Measurements from ENCODE around the gene CSNK1G1. TPM values are rescaled to one million over a fixed set of nuclear protein-coding genes. Genes with fewer than 3 reads are reported as not detected.

CSNK1G1 gene
- total RNA-seq (2012; rRNA removed) (26.7 and 29.4 TPM in 2 replicates), polyA plus RNA-seq (2012; rRNA removed) (6.7 and 7.4 TPM in 2 replicates), Bru-seq, nascent RNA (percentile 88 among the genes with signal in this experiment), BruChase-seq, experiment 1, labeled RNA remaining after a 6-hour chase (percentile 89 among the genes with signal in this experiment), BruChase-seq, experiment 2, labeled RNA remaining after a 2-hour chase (percentile 91 among the genes with signal in this experiment)
- polyA plus RNA-seq (2012; cell fraction: cytosol; rRNA removed): 2.2 and 2.4 TPM in 2 replicates
- 2.9 and 14.9 TPM in 2 replicates for polyA plus RNA-seq (2012; cell fraction: nucleus; rRNA removed; ENCODE audit: low replicate concordance)
- long read RNA-seq, full-length matches to known transcripts: 10 of 26 reads
- long read RNA-seq, partial matches to known transcripts: 2 of 26 reads
- long read RNA-seq, other reads (novel, unspliced or antisense): 14 of 26 reads

DNA sequence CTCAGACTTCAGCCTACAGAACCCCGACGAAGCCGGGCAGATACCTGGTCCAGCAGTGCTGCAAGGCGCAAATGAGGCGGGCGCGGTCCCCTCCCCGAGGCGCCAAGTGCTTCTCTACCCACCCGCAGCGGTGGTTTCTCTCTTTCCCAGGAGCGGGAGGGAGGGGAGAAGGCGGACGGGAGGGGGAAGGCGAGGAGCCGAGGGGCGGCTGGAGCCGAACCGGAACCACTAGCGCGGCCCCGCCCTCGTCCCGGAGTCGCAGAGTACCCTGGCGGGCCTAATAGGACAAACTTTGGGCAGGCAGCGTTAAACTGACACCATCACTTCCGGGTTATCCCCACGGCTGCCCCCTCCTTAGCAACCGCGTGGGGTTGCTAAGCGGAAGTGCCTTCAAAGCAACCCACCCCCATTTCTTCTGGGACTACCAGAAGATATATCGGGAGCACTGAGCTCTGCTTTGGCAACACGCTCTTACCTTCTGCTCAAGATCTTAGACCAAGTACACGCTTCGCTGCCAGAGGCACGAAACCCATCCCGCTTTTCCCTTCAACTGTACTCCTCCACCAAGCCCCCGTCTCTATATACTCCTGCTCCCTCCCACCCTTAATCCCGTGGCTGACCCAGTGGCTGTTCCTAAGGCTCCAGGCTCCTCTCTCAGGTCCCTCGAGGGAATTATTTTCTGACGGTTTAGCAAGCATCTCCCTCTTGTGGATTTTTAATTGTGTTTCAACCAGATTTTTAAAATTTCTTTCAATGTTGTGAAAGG is at the start of gene CSNK1G1:
Gene CSNK1G1, minus strand, starts transcription at position 230 of the 766 bp plus-strand sequence. CDS start 55,674 bp downstream, outside the sequence.
- intact Hi-C loops (cut with micrococcal nuclease): loop anchor here (1.0 to 2.0 kb wide), 3 partner anchors 31 to 193 kb away; partner anchors contain the start of genes PPIB and TRIP4
- TF ChIP-seq RFX5 (IDR thresholded peaks at IDR 0.05; ENCODE audit: low read depth, low read length): no peak
- TF ChIP-seq SMC3 (IDR thresholded peaks at IDR 0.05; ENCODE audit: low read depth, low read length): peak; percentile 79
- TF ChIP-seq POLR2A (IDR thresholded peaks at IDR 0.05; ENCODE audit: low read depth, low read length): no peak; the same call in 1 of the 2 replicates
- no peak for TF ChIP-seq NFE2L2 (IDR thresholded peaks at IDR 0.05; ENCODE audit: low read depth, low read length)
- no peak for TF ChIP-seq CHD1 (IDR thresholded peaks at IDR 0.05; ENCODE audit: low read depth, low read length)
- TF ChIP-seq, protein P1, sequence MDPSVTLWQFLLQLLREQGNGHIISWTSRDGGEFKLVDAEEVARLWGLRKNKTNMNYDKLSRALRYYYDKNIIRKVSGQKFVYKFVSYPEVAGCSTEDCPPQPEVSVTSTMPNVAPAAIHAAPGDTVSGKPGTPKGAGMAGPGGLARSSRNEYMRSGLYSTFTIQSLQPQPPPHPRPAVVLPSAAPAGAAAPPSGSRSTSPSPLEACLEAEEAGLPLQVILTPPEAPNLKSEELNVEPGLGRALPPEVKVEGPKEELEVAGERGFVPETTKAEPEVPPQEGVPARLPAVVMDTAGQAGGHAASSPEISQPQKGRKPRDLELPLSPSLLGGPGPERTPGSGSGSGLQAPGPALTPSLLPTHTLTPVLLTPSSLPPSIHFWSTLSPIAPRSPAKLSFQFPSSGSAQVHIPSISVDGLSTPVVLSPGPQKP (IDR thresholded peaks at IDR 0.05; ENCODE audit: borderline replicate concordance, low read depth, low read length): no peak
- TF ChIP-seq MXI1 (IDR thresholded peaks at IDR 0.05; ENCODE audit: borderline replicate concordance, low read depth, low read length): peak; percentile 85
- TF ChIP-seq, protein P2, sequence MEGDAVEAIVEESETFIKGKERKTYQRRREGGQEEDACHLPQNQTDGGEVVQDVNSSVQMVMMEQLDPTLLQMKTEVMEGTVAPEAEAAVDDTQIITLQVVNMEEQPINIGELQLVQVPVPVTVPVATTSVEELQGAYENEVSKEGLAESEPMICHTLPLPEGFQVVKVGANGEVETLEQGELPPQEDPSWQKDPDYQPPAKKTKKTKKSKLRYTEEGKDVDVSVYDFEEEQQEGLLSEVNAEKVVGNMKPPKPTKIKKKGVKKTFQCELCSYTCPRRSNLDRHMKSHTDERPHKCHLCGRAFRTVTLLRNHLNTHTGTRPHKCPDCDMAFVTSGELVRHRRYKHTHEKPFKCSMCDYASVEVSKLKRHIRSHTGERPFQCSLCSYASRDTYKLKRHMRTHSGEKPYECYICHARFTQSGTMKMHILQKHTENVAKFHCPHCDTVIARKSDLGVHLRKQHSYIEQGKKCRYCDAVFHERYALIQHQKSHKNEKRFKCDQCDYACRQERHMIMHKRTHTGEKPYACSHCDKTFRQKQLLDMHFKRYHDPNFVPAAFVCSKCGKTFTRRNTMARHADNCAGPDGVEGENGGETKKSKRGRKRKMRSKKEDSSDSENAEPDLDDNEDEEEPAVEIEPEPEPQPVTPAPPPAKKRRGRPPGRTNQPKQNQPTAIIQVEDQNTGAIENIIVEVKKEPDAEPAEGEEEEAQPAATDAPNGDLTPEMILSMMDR (conservative IDR thresholded peaks at IDR 0.05; ENCODE audit: low read depth, low read length): peak; percentile 70
- TF ChIP-seq MAZ (IDR thresholded peaks at IDR 0.05; ENCODE audit: borderline replicate concordance, low read depth, low read length): peak; percentile 95
- TF ChIP-seq, protein P3, sequence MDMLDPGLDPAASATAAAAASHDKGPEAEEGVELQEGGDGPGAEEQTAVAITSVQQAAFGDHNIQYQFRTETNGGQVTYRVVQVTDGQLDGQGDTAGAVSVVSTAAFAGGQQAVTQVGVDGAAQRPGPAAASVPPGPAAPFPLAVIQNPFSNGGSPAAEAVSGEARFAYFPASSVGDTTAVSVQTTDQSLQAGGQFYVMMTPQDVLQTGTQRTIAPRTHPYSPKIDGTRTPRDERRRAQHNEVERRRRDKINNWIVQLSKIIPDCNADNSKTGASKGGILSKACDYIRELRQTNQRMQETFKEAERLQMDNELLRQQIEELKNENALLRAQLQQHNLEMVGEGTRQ (IDR thresholded peaks at IDR 0.05; ENCODE audit: low read depth, low read length): no peak

More for the DNA sequence above, at the start of gene CSNK1G1:
- peak within 1 kb of the TSS; percentile 60 for H3K18ac ChIP-seq (ENCODE audit: low read depth, low read length)
- peaks cover 0 to 24% of the 10 kb centered on the region in 2 experiments; a peak in 2 of 4 replicates for H3K79me1 ChIP-seq (ENCODE audit: low read depth in 1 of 2, low read length in 2 of 2)
- peak within 1 kb of the TSS; percentile 76 for H2BK5ac ChIP-seq (ENCODE audit: low read depth, low read length, poor library complexity, severe bottlenecking)
- H4K20me1 ChIP-seq (ENCODE audit: insufficient read depth, low read length): no peaks in the 10 kb centered on the region; the same call in 1 of the 2 replicates
- H2BK20ac ChIP-seq (ENCODE audit: low read depth, low read length): no peak within 1 kb of the TSS
- H3K9me1 ChIP-seq (ENCODE audit: insufficient read depth, low read length): no peaks in the 10 kb centered on the region
- DNase-seq (peak; percentile 98), ATAC-seq (ENCODE audit: low read depth) (peak; percentile 98)
- peak within 1 kb of the TSS; percentile 81 for H4K5ac ChIP-seq (ENCODE audit: low read depth, low read length)
- peak within 1 kb of the TSS; percentile 94 for H2AFZ ChIP-seq (replicated peaks; ENCODE audit: low read length, poor library complexity)
- H2AK9ac ChIP-seq (replicated peaks; ENCODE audit: low read depth, low read length, poor library complexity): peak within 1 kb of the TSS; percentile 94
- peak within 1 kb of the TSS; percentile 80 for H4K91ac ChIP-seq (ENCODE audit: insufficient read depth, low read depth, low read length)
- POLR2A ChIA-PET (ENCODE audit: unreplicated experiment): interaction anchor here (0.6 to 1.0 kb wide), 2 partner anchors 10 to 218 kb away, joined by 3 to 7 read pairs; no protein-coding TSS in a partner anchor
- 0% methylated on average over 12 of the region's 42 CpGs; no CpG with 5 or more reads in 1 of the 2 experiments for WGBS, 2 experiments (ENCODE audit: extremely low coverage in 2 of 2, insufficient read length in 1 of 2)
- dilution Hi-C loops (cut with HindIII; ENCODE audit: low sequenced_read_pairs, unreplicated experiment) (no loop called here), in situ Hi-C loops (cut with MboI; ENCODE audit: low sequenced_read_pairs) (no loop called here)
- peak within 1 kb of the TSS; percentile 93 for H3K23ac ChIP-seq (ENCODE audit: low read depth, low read length)
- H3K4ac ChIP-seq (ENCODE audit: low read depth, low read length): peak within 1 kb of the TSS; percentile 76
- H4K8ac ChIP-seq (ENCODE audit: low read depth in 2 of 2, low read length in 2 of 2): peak within 1 kb of the TSS; percentile 1 to 77
- peak within 1 kb of the TSS; percentile 87 for H2AK5ac ChIP-seq (ENCODE audit: low read depth, low read length)
- H3K56ac ChIP-seq (ENCODE audit: extremely low read depth, insufficient read depth, low read length): peak within 1 kb of the TSS; percentile 27; the same call in 1 of the 2 replicates
- peak within 1 kb of the TSS; percentile 62 for H3K4me3 ChIP-seq (ENCODE audit: insufficient read depth, low read depth, low read length)
- CTCF ChIA-PET: interaction anchor here (0.6 to 1.0 kb wide), 2 partner anchors 162 to 1167 kb away, joined by 4 read pairs; no protein-coding TSS in a partner anchor
- H3K36me3 ChIP-seq (ENCODE audit: control insufficient read depth, insufficient read depth, low read length): no peaks in the 10 kb centered on the region
- peak within 1 kb of the TSS; percentile 100 for H3K4me2 ChIP-seq (ENCODE audit: low read depth, low read length)
- H3K9me3 ChIP-seq (ENCODE audit: control insufficient read depth, insufficient read depth, low read length): no peaks in the 10 kb centered on the region
- peak within 1 kb of the TSS; percentile 74 for H3K14ac ChIP-seq (replicated peaks; ENCODE audit: low read depth, low read length)
- peak within 1 kb of the TSS; percentile 20; the same call in 1 of the 2 replicates for H2BK120ac ChIP-seq (ENCODE audit: low read depth, low read length)
- no TSS peak for BruUV-seq (replicated peaks)
- H3K27me3 ChIP-seq (ENCODE audit: control insufficient read depth, insufficient read depth, low read length): no peaks in the 10 kb centered on the region
- H2BK15ac ChIP-seq (ENCODE audit: low read depth, low read length): no peak within 1 kb of the TSS
- H3K27ac ChIP-seq (ENCODE audit: insufficient read depth, low read length): peak within 1 kb of the TSS; percentile 78
- H3K9ac ChIP-seq (ENCODE audit: low read depth, low read length): peak within 1 kb of the TSS; percentile 93
- H3K4me1 ChIP-seq (ENCODE audit: control insufficient read depth, insufficient read depth, low read length): peaks cover 2% of the 10 kb centered on the region; the same call in 1 of the 2 replicates
